ENCODE data around the gene APBA2.
"Not testable (repeated sequence)": the region's sequence is repeated elsewhere in the genome, so short reads cannot be mapped to it uniquely, and the experiment has no call there.

- TF ChIP-seq POLR2A, CTCF, EP300 (IDR thresholded peaks at IDR 0.05): not testable (repeated sequence)
These were observed 31.2 kb upstream of the APBA2 start for GRCh38 chr15:28854578-28854977.

Data from tibial nerve (tissue), 4 donors.